ENCODE measurements around the gene DXO. TPM values are rescaled to one million over a fixed set of nuclear protein-coding genes. Genes with fewer than 3 reads are reported as not detected.
A peak's percentile ranks its signal among the peaks of the same experiment; 100 is the strongest.

DXO gene
- total and polyA plus RNA-seq, 2 of the 13 experiments (the other 11 are each of a cell fraction or from before 2014, with no cell fraction given): 18.6 to 26.2 TPM

DNA sequence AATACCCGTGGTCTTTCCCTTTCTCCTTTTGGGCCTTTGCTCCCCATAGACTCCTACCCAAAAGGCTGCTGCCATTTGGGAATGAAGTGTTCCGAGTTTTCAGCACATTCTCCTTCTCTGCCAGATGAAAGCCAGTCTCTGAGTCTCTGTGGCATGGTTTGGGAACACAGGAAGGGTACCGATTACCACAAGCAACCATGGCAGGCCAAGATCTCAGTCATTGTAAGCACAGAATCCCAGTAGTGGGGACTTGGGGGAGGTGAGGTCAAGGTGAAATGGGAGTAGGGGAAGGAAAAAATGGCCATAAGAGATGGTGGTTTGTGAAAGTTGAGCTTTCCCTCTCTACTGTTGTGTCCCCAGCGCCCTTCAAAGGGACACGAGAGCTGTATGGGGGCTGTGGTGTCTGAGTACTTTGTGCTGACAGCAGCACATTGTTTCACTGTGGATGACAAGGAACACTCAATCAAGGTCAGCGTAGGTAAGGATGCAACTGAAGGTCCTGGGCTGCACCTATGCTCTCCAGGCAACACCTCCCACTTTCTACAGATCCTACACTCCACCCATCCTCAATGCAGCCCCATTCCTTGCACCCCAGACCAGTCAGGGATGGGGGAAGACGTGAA lies 21.9 kb downstream of the DXO start:
- H3K4me3 ChIP-seq (replicated peaks in 1 of 3; ENCODE audit: insufficient read depth in 1 of 3, low read depth in 2 of 3, low read length in 3 of 3): no peak overlapping the region
- 87% methylated on average over 7 of the region's 7 CpGs for WGBS (ENCODE audit: low lambda C conversion rate)
- H3K4me1 ChIP-seq (ENCODE audit: insufficient read depth, low read length): peaks cover 50% of the 10 kb centered on the region
- H4K20me1 ChIP-seq (ENCODE audit: insufficient read depth, low read length): no peaks in the 10 kb centered on the region
- no TSS peak for BruUV-seq (replicated peaks)
- POLR2A ChIA-PET: interaction anchor here (0.6 to 6.3 kb wide), 11 partner anchors 9 to 84 kb away, joined by 3 to 69 read pairs (median 18); partner anchors contain the start of genes C2, EHMT2, NELFE and SKIC2
- peaks cover 33 to 78% of the 10 kb centered on the region in 2 experiments for H3K36me3 ChIP-seq (replicated peaks in 1 of 2; ENCODE audit: control insufficient read depth in 1 of 2, insufficient read depth in 2 of 2, low read length in 2 of 2)
- H2AFZ ChIP-seq (ENCODE audit: low read length): no peak overlapping the region
- intact Hi-C loops (cut with micrococcal nuclease; ENCODE audit: unreplicated experiment) (loop anchor here (10.0 kb wide), 1 partner anchor 115 kb away; no protein-coding TSS in a partner anchor), in situ Hi-C loops (cut with HindIII; ENCODE audit: extremely low pct_ligation_motif_present, low pct_unique_long_range_greater_than_20kb) (loop anchor here (5.0 kb wide), 1 partner anchor 48 kb away; the partner anchor contains the start of gene ZBTB12)
- FAIRE-seq (no peak), ATAC-seq (no peak), DNase-seq (ENCODE audit: low spot score) (no peak)
- H3K9me3 ChIP-seq (ENCODE audit: low read length): no peaks in the 10 kb centered on the region
- CTCF ChIA-PET (ENCODE audit: low intra/inter-chr PET ratio, low total read pairs): no interaction called here
- no peaks in the 10 kb centered on the region; a peak in 1 of 5 replicates for H3K27me3 ChIP-seq (ENCODE audit: control insufficient read depth in 1 of 2, insufficient read depth in 2 of 2, low read length in 2 of 2)
- H3K79me2 ChIP-seq (ENCODE audit: insufficient read depth, low read length): peaks cover 22% of the 10 kb centered on the region
- H3K4me2 ChIP-seq (ENCODE audit: low read depth, low read length): no peak overlapping the region
- H3K9ac ChIP-seq (ENCODE audit: insufficient read depth, low read depth, low read length): no peak overlapping the region
- no peak overlapping the region for H3K27ac ChIP-seq (ENCODE audit: extremely low read length, insufficient read depth, low read length)
- TF ChIP-seq ZBTB20 (CRISPR knock-in tag; IDR thresholded peaks at IDR 0.05; ENCODE audit: borderline replicate concordance, low read depth): no peak
- TF ChIP-seq, protein P1, sequence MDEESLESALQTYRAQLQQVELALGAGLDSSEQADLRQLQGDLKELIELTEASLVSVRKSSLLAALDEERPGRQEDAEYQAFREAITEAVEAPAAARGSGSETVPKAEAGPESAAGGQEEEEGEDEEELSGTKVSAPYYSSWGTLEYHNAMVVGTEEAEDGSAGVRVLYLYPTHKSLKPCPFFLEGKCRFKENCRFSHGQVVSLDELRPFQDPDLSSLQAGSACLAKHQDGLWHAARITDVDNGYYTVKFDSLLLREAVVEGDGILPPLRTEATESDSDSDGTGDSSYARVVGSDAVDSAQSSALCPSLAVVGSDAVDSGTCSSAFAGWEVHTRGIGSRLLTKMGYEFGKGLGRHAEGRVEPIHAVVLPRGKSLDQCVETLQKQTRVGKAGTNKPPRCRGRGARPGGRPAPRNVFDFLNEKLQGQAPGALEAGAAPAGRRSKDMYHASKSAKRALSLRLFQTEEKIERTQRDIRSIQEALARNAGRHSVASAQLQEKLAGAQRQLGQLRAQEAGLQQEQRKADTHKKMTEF (CRISPR knock-in tag; IDR thresholded peaks at IDR 0.05): no peak
- TF ChIP-seq ATM (IDR thresholded peaks at IDR 0.05; ENCODE audit: borderline replicate concordance): no peak
- TF ChIP-seq ZFYVE20 (CRISPR knock-in tag; IDR thresholded peaks at IDR 0.05; ENCODE audit: borderline replicate concordance, low read depth): 0 out of 2 replicates have a peak, but pooled peaks have one; percentile 53
- TF ChIP-seq KDM5B (CRISPR knock-in tag; IDR thresholded peaks at IDR 0.05; ENCODE audit: borderline replicate concordance): no peak
- no peak for TF ChIP-seq MLLT10 (CRISPR knock-in tag; IDR thresholded peaks at IDR 0.05)
- no peak for TF ChIP-seq ZNF282 (IDR thresholded peaks at IDR 0.05; ENCODE audit: partially characterized antibody)
- no peak for TF ChIP-seq ZIK1 (CRISPR knock-in tag; IDR thresholded peaks at IDR 0.05; ENCODE audit: borderline replicate concordance, low read depth)
- TF ChIP-seq, protein P2, sequence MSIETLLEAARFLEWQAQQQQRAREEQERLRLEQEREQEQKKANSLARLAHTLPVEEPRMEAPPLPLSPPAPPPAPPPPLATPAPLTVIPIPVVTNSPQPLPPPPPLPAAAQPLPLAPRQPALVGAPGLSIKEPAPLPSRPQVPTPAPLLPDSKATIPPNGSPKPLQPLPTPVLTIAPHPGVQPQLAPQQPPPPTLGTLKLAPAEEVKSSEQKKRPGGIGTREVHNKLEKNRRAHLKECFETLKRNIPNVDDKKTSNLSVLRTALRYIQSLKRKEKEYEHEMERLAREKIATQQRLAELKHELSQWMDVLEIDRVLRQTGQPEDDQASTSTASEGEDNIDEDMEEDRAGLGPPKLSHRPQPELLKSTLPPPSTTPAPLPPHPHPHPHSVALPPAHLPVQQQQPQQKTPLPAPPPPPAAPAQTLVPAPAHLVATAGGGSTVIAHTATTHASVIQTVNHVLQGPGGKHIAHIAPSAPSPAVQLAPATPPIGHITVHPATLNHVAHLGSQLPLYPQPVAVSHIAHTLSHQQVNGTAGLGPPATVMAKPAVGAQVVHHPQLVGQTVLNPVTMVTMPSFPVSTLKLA (IDR thresholded peaks at IDR 0.05): no peak
- 0 out of 2 replicates have a peak, but pooled peaks have one; percentile 8 for TF ChIP-seq SOX13 (IDR thresholded peaks at IDR 0.05)
- no peak for TF ChIP-seq SOX13 (CRISPR knock-in tag; conservative IDR thresholded peaks at IDR 0.05 in 1 of 2, IDR thresholded peaks at IDR 0.05 in 1 of 2)
- TF ChIP-seq ETV5 (CRISPR knock-in tag; IDR thresholded peaks at IDR 0.05; ENCODE audit: borderline replicate concordance): no peak
- no peak for TF ChIP-seq ZNF430 (CRISPR knock-in tag; IDR thresholded peaks at IDR 0.05)
- peak; percentile 35; the same call in 1 of the 2 replicates for TF ChIP-seq POLR2AphosphoS5 (IDR thresholded peaks at IDR 0.05; ENCODE audit: low read depth, low read length)
- TF ChIP-seq ZNF775 (CRISPR knock-in tag; IDR thresholded peaks at IDR 0.05; ENCODE audit: borderline replicate concordance): no peak
- peak in 1 of 2 experiments; percentile 26; a peak in 1 of 4 replicates for TF ChIP-seq POLR2A (IDR thresholded peaks at IDR 0.05; ENCODE audit: insufficient read depth in 1 of 2, low read depth in 2 of 2, low read length in 2 of 2)
- TF ChIP-seq, protein P3, sequence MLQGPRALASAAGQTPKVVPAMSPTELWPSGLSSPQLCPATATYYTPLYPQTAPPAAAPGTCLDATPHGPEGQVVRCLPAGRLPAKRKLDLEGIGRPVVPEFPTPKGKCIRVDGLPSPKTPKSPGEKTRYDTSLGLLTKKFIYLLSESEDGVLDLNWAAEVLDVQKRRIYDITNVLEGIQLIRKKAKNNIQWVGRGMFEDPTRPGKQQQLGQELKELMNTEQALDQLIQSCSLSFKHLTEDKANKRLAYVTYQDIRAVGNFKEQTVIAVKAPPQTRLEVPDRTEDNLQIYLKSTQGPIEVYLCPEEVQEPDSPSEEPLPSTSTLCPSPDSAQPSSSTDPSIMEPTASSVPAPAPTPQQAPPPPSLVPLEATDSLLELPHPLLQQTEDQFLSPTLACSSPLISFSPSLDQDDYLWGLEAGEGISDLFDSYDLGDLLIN (CRISPR knock-in tag; IDR thresholded peaks at IDR 0.05; ENCODE audit: borderline replicate concordance): no peak
- TF ChIP-seq ZNF749 (CRISPR knock-in tag; IDR thresholded peaks at IDR 0.05; ENCODE audit: borderline replicate concordance): no peak
- no peak for TF ChIP-seq ZNF138 (CRISPR knock-in tag; IDR thresholded peaks at IDR 0.05; ENCODE audit: low read depth)
- no peak for TF ChIP-seq RELA (CRISPR knock-in tag; IDR thresholded peaks at IDR 0.05)

Data from HepG2 (cell line).